GM18526 (cell line): Measurements from ENCODE around the gene SPAG8.

ENCODE experiments used
- POLR2A ChIP-seq: IDR thresholded peaks from 3 replicates; pipeline ENCODE4 v1.6.1; 2011; ENCODE audit not compliant: insufficient read length; ENCODE audit errors: extremely low read depth

SPAG8 gene

GRCh38 chr9:35826071-35826701, 14.1 kb upstream of the SPAG8 start:
- no peak for TF ChIP-seq POLR2A

DNA sequence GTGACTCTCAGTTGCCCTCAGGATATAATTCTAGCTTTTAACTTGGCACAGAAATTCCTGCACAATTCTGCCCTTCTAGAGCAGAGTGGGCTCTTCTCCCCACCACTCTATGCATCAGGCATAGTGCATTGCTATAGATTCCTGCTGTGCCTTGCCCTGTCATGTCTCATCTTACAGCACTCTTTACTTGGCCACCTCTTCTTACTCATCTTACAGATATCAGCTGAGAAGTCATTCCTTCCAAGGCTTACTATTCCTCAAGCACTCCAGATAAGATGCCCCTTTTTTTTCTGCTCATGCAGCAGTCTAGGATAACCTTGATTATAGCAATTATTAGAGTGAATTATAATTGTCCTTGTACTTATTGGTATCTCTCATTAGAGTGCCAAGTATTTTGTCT, 10.9 kb upstream of the SPAG8 start:
- TF ChIP-seq POLR2A = no peak

DNA sequence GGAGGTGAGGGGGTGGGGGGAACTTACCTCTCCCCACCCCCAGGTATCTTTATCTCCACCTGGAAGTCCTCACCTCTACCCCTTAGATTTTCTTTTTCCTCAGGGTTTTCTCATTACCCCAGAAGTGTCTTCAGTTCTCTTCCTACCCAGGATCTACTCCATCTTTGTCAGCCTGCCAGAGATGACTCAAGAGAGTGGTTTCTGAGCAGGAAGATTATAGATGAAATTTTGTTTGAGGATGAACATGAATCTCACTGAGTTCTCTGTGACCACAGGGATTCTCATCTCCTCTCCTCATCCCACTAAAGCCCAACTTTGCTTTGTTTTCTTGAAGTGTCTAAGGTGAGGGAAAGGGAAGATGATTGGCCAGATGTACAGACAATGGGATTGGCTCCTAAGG, 8.0 kb upstream of the SPAG8 start:
- no peak for TF ChIP-seq POLR2A

- TF ChIP-seq POLR2A = no peak
Observed at GRCh38 chr9:35818341-35818740, 6.3 kb upstream of the SPAG8 start.

GRCh38 chr9:35816708-35817107, 4.6 kb upstream of the SPAG8 start:
- no peak for TF ChIP-seq POLR2A

DNA sequence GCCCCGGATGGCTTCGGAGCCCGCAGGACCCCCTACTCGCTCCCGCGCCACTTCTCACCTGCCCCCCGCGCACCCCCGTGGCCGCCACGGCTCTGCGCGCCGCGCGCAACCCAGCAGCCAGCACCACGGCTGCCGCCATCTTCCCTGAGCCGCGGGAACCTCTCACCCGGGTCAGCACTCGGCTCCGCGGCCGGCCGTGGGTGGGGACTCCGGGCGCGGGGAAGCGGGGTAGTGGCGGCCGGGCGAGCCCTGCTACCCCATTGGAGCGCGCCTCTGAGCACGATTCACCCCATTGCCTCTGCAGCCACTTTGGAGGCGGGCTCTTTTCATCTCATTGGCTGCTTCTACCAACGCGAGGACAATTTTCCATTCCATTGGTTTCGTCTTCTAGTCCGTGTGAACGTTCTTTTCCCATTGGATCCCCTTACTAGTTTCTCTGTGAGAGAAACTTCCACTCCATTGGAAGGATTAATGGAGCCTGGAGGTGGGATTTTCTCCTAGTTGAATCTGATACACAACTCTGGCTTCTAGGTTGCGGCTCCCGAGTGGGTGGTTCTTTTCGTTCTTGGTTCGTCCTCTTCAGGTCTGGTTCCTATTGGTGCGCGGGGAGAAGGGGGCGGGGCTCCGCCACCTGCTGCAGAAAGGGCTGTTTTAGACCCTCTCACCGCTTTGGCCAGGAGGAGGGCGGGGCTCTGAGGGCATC, 2.9 kb upstream of the SPAG8 start, which contains the start of gene HINT2:
Gene HINT2, minus strand, starts transcription at position 202 of the 703 bp plus-strand sequence. Its CDS starts 63 bp downstream, at position 139.
- TF ChIP-seq POLR2A = peak; percentile 91

DNA sequence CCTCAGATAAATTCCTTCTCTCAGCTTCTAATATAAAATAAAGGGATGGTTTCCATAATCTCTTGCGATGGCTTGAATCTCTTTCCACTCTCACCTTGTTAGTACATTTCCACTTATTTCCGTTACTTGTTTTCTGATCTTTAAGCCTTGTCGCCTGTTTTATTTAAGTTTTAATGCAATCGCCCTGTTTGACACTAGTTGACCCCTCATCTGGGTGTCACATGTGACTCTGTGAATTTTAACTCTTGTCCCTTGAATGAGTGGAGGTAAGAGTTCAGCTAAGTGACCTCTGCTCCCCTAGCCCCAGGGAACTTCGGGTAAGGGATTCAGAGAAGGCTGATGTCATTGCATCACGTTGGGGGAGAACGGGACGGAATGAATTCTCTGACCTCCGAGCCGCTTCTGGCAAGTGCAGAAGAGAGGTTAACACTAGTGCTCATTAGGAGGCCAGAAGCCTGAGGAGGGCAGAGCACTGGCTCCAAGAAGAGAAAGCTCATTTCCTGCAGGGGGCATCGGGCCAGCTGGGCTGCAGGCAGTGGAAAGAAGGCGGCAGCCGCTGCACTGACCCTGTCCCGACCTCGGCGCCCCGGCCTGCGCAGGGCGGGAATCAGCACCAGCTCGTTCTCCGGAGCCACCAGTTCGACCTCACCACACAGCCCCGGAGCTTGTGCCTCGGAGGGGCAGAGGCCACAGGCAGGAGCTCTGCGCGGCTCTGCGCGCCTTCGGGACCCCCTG, 2.2 kb upstream of the SPAG8 start:
- TF ChIP-seq POLR2A = no peak

- no peak for TF ChIP-seq POLR2A
Observed at GRCh38 chr9:35813434-35814105, 1.5 kb upstream of the SPAG8 start.

GRCh38 chr9:35811381-35812024, 559 bp downstream of the SPAG8 start:
- no peak for TF ChIP-seq POLR2A

- no peak for TF ChIP-seq POLR2A
Observed at GRCh38 chr9:35810122-35810521, 1.9 kb downstream of the SPAG8 start.

GRCh38 chr9:35808433-35808832, 3.6 kb downstream of the SPAG8 start:
- no peak for TF ChIP-seq POLR2A

- TF ChIP-seq POLR2A = no peak
Observed at GRCh38 chr9:35806101-35806500, 6.0 kb downstream of the SPAG8 start.

DNA sequence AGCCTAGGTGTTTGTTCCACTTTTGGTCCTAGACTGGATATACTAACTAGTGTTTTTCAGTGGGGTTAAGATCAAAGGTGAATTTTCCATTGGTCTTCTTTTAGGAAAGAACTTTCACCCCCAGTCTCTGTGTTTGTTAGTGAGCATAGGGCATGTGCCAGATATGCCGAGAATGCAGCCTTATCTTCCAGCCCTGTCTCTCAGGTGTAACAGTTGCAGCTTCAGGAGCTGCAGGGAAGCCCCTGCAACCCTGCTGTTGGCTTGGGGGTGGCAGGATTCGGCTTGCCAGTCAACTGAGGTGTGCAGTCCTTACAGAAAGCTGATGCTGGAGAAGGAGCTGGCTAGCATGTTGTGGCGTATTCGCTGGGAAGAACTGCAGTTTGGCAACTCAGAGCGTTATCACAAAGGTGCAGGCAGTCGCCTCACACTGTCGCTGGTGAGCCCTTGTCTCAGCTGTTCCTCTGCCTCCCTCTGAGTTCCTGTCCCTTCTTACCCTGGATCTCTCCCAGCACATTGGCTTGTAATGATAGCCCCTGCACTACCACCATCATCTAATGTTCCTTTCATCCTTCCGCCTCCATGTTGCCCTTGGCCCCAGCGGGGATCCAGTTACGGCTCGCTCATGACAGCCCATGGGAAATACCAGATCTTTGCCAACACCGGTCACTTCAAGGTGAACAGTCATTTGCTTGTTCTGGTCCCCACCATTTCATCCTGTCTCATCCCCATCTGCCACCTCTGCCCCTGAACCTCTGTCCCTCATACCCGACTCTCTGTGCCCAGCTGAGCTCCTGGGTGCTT, 10.5 kb downstream of the SPAG8 start:
- no peak for TF ChIP-seq POLR2A

DNA sequence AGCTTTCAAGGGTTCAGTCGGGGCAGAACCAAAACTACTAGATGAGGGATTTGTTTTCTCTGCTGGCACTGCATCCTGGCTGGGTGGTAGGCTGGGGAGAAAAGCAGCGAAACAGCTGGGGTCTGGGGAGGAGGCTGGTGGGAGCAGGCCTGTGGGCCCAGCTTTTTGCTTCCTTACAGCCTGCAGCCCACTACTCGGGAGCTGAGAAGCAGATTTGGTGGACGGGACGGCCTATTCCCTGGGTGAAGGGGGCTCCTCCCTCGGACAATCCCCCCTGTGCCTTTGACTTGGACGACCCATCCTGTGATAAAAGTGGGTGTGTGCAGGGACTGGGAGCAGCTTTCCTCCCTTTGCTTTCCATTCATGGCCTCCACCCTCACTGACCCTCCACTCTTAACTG, 11.5 kb downstream of the SPAG8 start:
- no peak for TF ChIP-seq POLR2A
